ENCODE measurements around the gene CD33.

DNA sequence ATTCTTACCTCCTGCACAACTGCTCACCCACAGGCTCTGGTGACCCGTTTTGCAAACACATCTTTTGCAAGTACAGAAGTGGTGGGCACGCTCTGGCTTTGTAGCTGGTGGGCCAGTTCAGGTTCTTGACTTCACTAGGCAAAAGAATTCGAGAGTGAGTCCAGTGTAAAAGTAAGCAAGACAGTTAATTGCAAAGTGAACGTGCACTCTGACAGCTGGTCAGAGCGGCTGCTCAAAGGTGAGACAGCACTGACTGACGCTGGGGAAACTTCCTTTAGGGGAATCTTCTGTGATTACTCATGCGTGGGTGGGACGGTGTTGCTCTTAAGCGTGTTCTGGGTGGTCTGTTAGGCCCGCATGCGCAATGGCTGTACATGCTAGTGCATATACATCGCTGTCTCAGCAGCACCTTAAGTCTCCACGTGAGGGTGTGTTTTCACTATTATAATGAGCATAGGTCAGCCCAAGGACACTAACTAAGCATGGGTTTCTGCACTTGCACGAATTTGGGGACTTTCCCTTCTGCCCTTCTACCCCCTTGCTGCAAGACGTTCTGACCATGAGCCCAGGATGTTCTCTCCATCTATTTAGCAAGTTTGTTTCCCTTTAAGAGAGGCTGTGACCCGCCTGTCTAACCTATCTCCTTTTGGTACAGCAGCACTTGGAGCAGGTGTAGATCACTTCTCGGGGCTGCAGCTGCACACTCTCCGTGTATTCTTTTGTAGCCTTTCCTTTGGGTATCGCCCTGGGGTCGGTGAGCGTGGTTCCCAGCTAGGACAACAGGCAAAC is 30.2 kb upstream of the CD33 start:
- no peak for TF ChIP-seq CTCF (conservative IDR thresholded peaks at IDR 0.05; ENCODE audit: low read length)
- TF ChIP-seq EZH2phosphoT487 (IDR thresholded peaks at IDR 0.05; ENCODE audit: borderline replicate concordance, low read depth, low read length), result no peak

All from OCI-LY7 (cell line).